K562 (cell line): ENCODE measurements around the gene WWOX. TPM values are rescaled to one million over a fixed set of nuclear protein-coding genes. Genes with fewer than 3 reads are reported as not detected.

Experiments used
- ATAC-seq: fragments of 200-7000 bp; cut with Tn5 transposase; 3 replicates; pipeline ENCODE4 v1.9.1; 2020; ENCODE audit warnings: moderate library complexity
- BruUV-seq: library from RNA; stranded (reverse); fragments of 400-500 nt; replicated peaks from 2 replicates; lab custom pipeline; 2021; lab: Mats Ljungman, UMichigan
- CTCF ChIA-PET: fragments of 300-600 bp; formaldehyde crosslinking; extraction: SDS; loops from one replicate; lab custom pipeline; 2021; ENCODE audit warnings: low intra/inter-chr PET ratio; lab: Yijun Ruan, JAX
- POLR2A ChIA-PET: fragments of 300-600, 350-650 bp; sonication (Branson Sonifier 250); formaldehyde crosslinking; extraction: SDS; loops from one replicate; lab custom pipeline; 2021; ENCODE audit warnings: antibody characterized with exemption, inconsistent platforms; lab: Yijun Ruan, JAX
- DNase-seq, 4 experiments: peaks; one replicate each; pipeline versions ENCODE4 v3.0.0 to v3.0.0-alpha.2; 2011 to 2018; ENCODE audit warnings: low spot score in 3 of 4, mixed read lengths in 3 of 4; ENCODE audit errors: extremely low read depth in 1 of 4
- FAIRE-seq: peaks from 2 replicates; lab custom pipeline; 2011; peaks lifted over from hg19 to GRCh38; lab: Jason Lieb, UNC
- H2AFZ ChIP-seq: 2 replicates; pipeline ENCODE4 v1.6.0; 2011; ENCODE audit warnings: low read depth, low read length, control low read depth, inconsistent platforms
- H3K27ac ChIP-seq: fragments of 200-600 bp; 3 replicates; pipeline ENCODE4 v1.8.0; 2011; ENCODE audit warnings: low read depth, mild to moderate bottlenecking, control low read depth, inconsistent platforms, low read length, moderate library complexity, mixed read lengths; ENCODE audit errors: extremely low read depth
- H3K27me3 ChIP-seq, 2 experiments: fragments of 300-600 bp in 1 of 2; 2 replicates in 1 of 2; 3 replicates in 1 of 2; pipeline versions ENCODE4 v1.6.0 to v1.8.0; 2011; ENCODE audit warnings: inconsistent platforms in 2 of 2, low read length in 2 of 2, mild to moderate bottlenecking in 1 of 2, mixed read lengths in 1 of 2, moderate library complexity in 1 of 2; ENCODE audit not compliant: control insufficient read depth in 2 of 2, insufficient read depth in 2 of 2
- H3K36me3 ChIP-seq: fragments of 300-600 bp; 3 replicates; pipeline ENCODE4 v1.8.0; 2011; ENCODE audit warnings: mild to moderate bottlenecking, low read length, inconsistent platforms; ENCODE audit not compliant: control insufficient read depth, insufficient read depth
- H3K4me1 ChIP-seq, 2 experiments: fragments of 200-600 bp in 1 of 2; replicated peaks in 1 of 2; 2 replicates in 1 of 2; 3 replicates in 1 of 2; pipeline versions ENCODE4 v1.5.1 to v1.8.0; 2011; ENCODE audit warnings: inconsistent platforms in 2 of 2, low read length in 2 of 2, mild to moderate bottlenecking in 1 of 2, mixed read lengths in 1 of 2, moderate library complexity in 1 of 2; ENCODE audit not compliant: control insufficient read depth in 2 of 2, insufficient read depth in 2 of 2
- H3K4me2 ChIP-seq: 2 replicates; pipeline ENCODE4 v1.6.1; 2011; ENCODE audit warnings: low read length, control low read depth, inconsistent platforms, mixed read lengths; ENCODE audit not compliant: insufficient read depth
- H3K4me3 ChIP-seq: fragments of 200-600 bp; sonication (generic), shearing (Covaris generic); 2 replicates; pipeline ENCODE4 v1.5.1; 2016; ENCODE audit warnings: control low read depth, inconsistent platforms
- H3K79me2 ChIP-seq: fragments of 200-600 bp; 3 replicates; pipeline ENCODE4 v1.8.0; 2011; ENCODE audit warnings: low read length, inconsistent platforms; ENCODE audit not compliant: control insufficient read depth, insufficient read depth
- H3K9ac ChIP-seq, 2 experiments: 2 replicates each; pipeline versions ENCODE4 v1.6.0 to v1.6.1; 2011; ENCODE audit warnings: low read depth in 2 of 2, low read length in 2 of 2, control low read depth in 1 of 2, inconsistent platforms in 1 of 2, mild to moderate bottlenecking in 1 of 2, mixed read lengths in 1 of 2; ENCODE audit not compliant: insufficient read depth in 1 of 2
- H3K9me1 ChIP-seq: one replicate; pipeline ENCODE4 v1.6.0; 2011; ENCODE audit warnings: inconsistent platforms, mild to moderate bottlenecking, low read length, moderate library complexity; ENCODE audit not compliant: control insufficient read depth, insufficient read depth
- H3K9me3 ChIP-seq: replicated peaks from 2 replicates; pipeline ENCODE4 v1.5.1; 2011; ENCODE audit warnings: low read depth, low read length, inconsistent platforms; ENCODE audit not compliant: control insufficient read depth, insufficient read depth
- H4K20me1 ChIP-seq: replicated peaks from 2 replicates; pipeline ENCODE4 v1.6.1; 2011; ENCODE audit warnings: low read length, inconsistent platforms, mixed read lengths; ENCODE audit not compliant: control insufficient read depth, insufficient read depth
- CXXC5 ChIP-seq: fragments of 250-450 bp; sonication (Bioruptor Pico); IDR thresholded peaks from 2 replicates; pipeline ENCODE4 v1.8.0; 2022; ENCODE audit warnings: inconsistent platforms, mild to moderate bottlenecking, moderate library complexity
- GTF2E2 ChIP-seq: fragments of 200-800 bp; sonication (Bioruptor generic); IDR thresholded peaks from 2 replicates; pipeline ENCODE4 v1.6.1; 2016; ENCODE audit warnings: missing genetic modification characterization, missing compliant biosample characterization
- MAZ ChIP-seq, 2 experiments: fragments of 450-650 bp in 1 of 2; sonication (generic) in 1 of 2; formaldehyde crosslinking; IDR thresholded peaks in 1 of 2; conservative IDR thresholded peaks in 1 of 2; 2 replicates each; pipeline versions ENCODE4 v1.4.0 to v1.5.0; 2020; ENCODE audit warnings: mild to moderate bottlenecking in 1 of 2, missing genetic modification reagents in 1 of 2
- MEF2D ChIP-seq: conservative IDR thresholded peaks from 2 replicates; pipeline ENCODE4 v1.6.1; 2016; ENCODE audit warnings: low read depth, missing genetic modification characterization, missing compliant biosample characterization
- RBM25 ChIP-seq: fragments of 200-400 bp; formaldehyde crosslinking; IDR thresholded peaks from 2 replicates; pipeline ENCODE4 v1.6.1; 2018; ENCODE audit warnings: low read length, low read depth, moderate library complexity; ENCODE audit not compliant: severe bottlenecking
- SMARCC2 ChIP-seq: fragments of 450-650 bp; IDR thresholded peaks from 2 replicates; pipeline ENCODE4 v1.6.1; 2017; ENCODE audit warnings: antibody characterized with exemption, moderate library complexity, mild to moderate bottlenecking, low read depth
- WHSC1 ChIP-seq: IDR thresholded peaks from one replicate; pipeline ENCODE4 v1.6.1; 2012; ENCODE audit warnings: low read length, control low read depth, inconsistent platforms
- YBX1 ChIP-seq: fragments of 450-650 bp; IDR thresholded peaks from 2 replicates; pipeline ENCODE4 v1.7.1; 2016; ENCODE audit warnings: mild to moderate bottlenecking
- ZC3H8 ChIP-seq: fragments of 450-650 bp; IDR thresholded peaks from 2 replicates; pipeline ENCODE4 v1.6.1; 2017
- ZNF780A ChIP-seq: fragments of 250-450 bp; sonication (Bioruptor Pico); IDR thresholded peaks from 2 replicates; pipeline ENCODE4 v1.5.0; 2021; ENCODE audit warnings: mild to moderate bottlenecking
- WGBS: fragments of 100-300 bp; shearing (Covaris generic); methylation state at CpG from one replicate; pipeline ENCODE4 v1.1.6; 2016; ENCODE audit warnings: low coverage, mixed read lengths; ENCODE audit not compliant: insufficient coverage; ENCODE audit errors: missing lambda C conversion rate; 5-methylcytosine and 5-hydroxymethylcytosine counted together
- in situ Hi-C: fragments of 300-500 bp; cut with MboI; formaldehyde crosslinking; loops from 4 replicates; pipeline ENCODE4 v1.15.0; 2018; ENCODE audit warnings: inconsistent platforms, mixed read lengths
- intact Hi-C: fragments of 100-400 bp; cut with micrococcal nuclease; formaldehyde crosslinking; loops from 2 replicates; pipeline ENCODE4 v1.14.2; 2022
- polyA plus RNA-seq, 8 experiments: library from polyadenylated mRNA; depleted of rRNA in 4 of 8; stranded (reverse) in 5 of 8; unstranded in 3 of 8; fragments of >200 nt; fragmentation: Nextera tagmentation in 2 of 8; fragmentation: Illumina TruSeq in 1 of 8; extraction: Ambion mirVana in 2 of 8; extraction: Trizol in 1 of 8; gene quantifications; 2 replicates each; pipeline versions ENCODE4 v1.2.1 to v1.2.3, GENCODE V29; 2011 to 2014; ENCODE audit warnings: inconsistent platforms in 1 of 8, missing spikeins in 1 of 8
- total RNA-seq, 7 experiments: library from RNA; depleted of rRNA in 6 of 7; stranded (reverse); fragments of >200 nt in 6 of 7; fragmentation: Illumina TruSeq in 2 of 7; extraction: Trizol in 2 of 7; gene quantifications; 2 replicates each; pipeline versions ENCODE4 v1.2.1 to v1.2.3, GENCODE V29; 2011 to 2021; ENCODE audit warnings: low replicate concordance in 1 of 7

The WWOX gene
- total and polyA plus RNA-seq, 9 of the 15 experiments (the other 6 are each of a cell fraction or from before 2014, with no cell fraction given): 1.6 to 22.7 (median 8.1) TPM

DNA sequence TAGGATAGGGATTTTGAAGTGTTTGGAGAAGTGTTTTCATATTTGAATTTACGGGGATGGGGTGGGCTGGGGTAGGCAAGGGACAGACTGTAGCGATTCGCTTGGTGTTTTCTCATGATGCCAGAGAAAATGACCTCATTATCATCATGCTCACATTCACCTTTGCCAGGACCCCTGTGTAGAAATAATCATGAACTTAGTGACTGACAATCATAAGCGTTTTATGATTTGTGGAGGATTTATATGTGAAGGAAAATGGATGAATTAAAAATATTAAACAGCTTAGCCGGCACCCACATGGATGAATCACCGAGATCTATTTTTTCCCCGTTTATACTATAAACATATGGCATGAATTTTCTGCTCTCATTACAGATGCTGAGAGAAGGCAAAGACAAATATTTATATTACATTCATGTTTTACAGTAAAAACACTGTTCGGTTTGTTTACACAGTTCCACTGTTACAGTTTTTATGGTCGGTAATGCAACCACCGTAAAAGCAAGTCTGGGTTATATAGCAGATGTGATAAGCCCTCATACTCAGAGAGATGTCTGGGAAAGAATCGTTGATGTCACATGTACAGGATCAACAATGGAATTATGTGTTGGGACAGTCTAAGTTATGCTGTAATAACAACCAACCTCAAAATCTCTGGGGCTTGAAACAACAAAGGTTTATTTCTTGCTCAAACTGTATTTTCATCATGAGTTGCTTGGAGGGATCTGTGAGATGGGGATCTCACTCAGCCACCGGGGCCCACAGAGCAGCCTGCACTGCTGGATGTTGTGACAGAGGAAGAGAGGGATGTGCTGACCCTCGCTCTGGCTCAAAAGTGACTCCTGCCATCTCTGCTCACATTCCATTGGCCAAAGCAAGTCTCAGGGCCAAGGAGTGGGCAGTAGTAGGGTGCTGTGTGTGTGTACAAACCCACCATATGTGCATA is 85.1 kb downstream of the WWOX start:
- no peak overlapping the region for H3K4me2 ChIP-seq
- H3K4me3 ChIP-seq: no peak overlapping the region
- POLR2A ChIA-PET: interaction anchor here (0.6 kb wide), 1 partner anchor 11 kb away, joined by 4 read pairs; no protein-coding TSS in a partner anchor
- no TSS peak for BruUV-seq
- intact Hi-C loops (no loop called here), in situ Hi-C loops (no loop called here)
- no peak overlapping the region for H3K9ac ChIP-seq
- H3K9me1 ChIP-seq: no peaks in the 10 kb centered on the region
- H3K36me3 ChIP-seq: no peaks in the 10 kb centered on the region
- ATAC-seq: no peak
- WGBS: 7% methylated on average over 13 of the region's 13 CpGs
- no peaks in the 10 kb centered on the region for H4K20me1 ChIP-seq
- no peak overlapping the region for H2AFZ ChIP-seq
- no peak overlapping the region for H3K27ac ChIP-seq
- no peak for FAIRE-seq
- TF ChIP-seq MAZ (CRISPR knock-in tag; conservative IDR thresholded peaks at IDR 0.05 in 1 of 2, IDR thresholded peaks at IDR 0.05 in 1 of 2): no peak
- TF ChIP-seq MEF2D (tag): no peak
- no peak for TF ChIP-seq CXXC5 (CRISPR knock-in tag)
- TF ChIP-seq WHSC1: no peak
- no peak for TF ChIP-seq YBX1
- TF ChIP-seq ZC3H8: no peak
- TF ChIP-seq ZNF780A (CRISPR knock-in tag): no peak
- no peak for TF ChIP-seq SMARCC2
- no peak for TF ChIP-seq GTF2E2 (tag)
- no peak for TF ChIP-seq RBM25
- H3K4me1 ChIP-seq: no peaks in the 10 kb centered on the region
- no peak for DNase-seq
- H3K9me3 ChIP-seq: no peaks in the 10 kb centered on the region
- H3K27me3 ChIP-seq: peaks cover 22 to 37% of the 10 kb centered on the region in 2 experiments
- H3K79me2 ChIP-seq: no peaks in the 10 kb centered on the region
- CTCF ChIA-PET: no interaction called here
